HFF-Myc (cell line): Measurements from ENCODE around the gene VEPH1.
A peak's percentile ranks its signal among the peaks of the same experiment; 100 is the strongest.

Experiments used
- DNase-seq: peaks from one replicate; pipeline ENCODE4 v3.0.0-alpha.2; 2011; ENCODE audit warnings: low read depth; ENCODE audit errors: extremely low read depth
- H3K4me3 ChIP-seq: replicated peaks from 2 replicates; pipeline ENCODE4 v1.5.1; 2011; ENCODE audit warnings: low read depth, mild to moderate bottlenecking, control low read depth, low read length
- CTCF ChIP-seq: IDR thresholded peaks from 2 replicates; pipeline ENCODE4 v1.5.1; 2012; ENCODE audit warnings: mild to moderate bottlenecking, low read depth, low read length, control low read depth; ENCODE audit errors: missing control alignments

VEPH1 gene

GRCh38 chr3:157502916-157503595 lies at the start of gene VEPH1:
TSS of gene VEPH1 (minus strand) at chr3:157503416. CDS start at chr3:157495349, 8,067 bp downstream.
- no peak for TF ChIP-seq CTCF
- DNase-seq, result no peak
- H3K4me3 ChIP-seq, result no peak within 1 kb of the TSS

GRCh38 chr3:157551961-157552360 lies 48.7 kb upstream of the VEPH1 start:
- H3K4me3 ChIP-seq, result no peak overlapping the region
- TF ChIP-seq CTCF, result no peak
- DNase-seq, result no peak

GRCh38 chr3:157549498-157549897 lies 46.3 kb upstream of the VEPH1 start:
- no peak overlapping the region for H3K4me3 ChIP-seq
- no peak for DNase-seq
- TF ChIP-seq CTCF, result no peak

- no peak overlapping the region for H3K4me3 ChIP-seq
- TF ChIP-seq CTCF, result no peak
- no peak for DNase-seq
These were observed 41.4 kb upstream of the VEPH1 start for GRCh38 chr3:157544501-157545130.

- TF ChIP-seq CTCF, result no peak
- H3K4me3 ChIP-seq, result peak overlapping the region; percentile 43
- no peak for DNase-seq
These were observed 40.4 kb upstream of the VEPH1 start for GRCh38 chr3:157543501-157544035.

- H3K4me3 ChIP-seq, result peak overlapping the region; percentile 43
- DNase-seq, result no peak
- peak; percentile 22 for TF ChIP-seq CTCF
These were observed 39.7 kb upstream of the VEPH1 start for GRCh38 chr3:157542711-157543500.
